PC-3 (cell line): ENCODE data around the gene POLR3B. TPM values are rescaled to one million over a fixed set of nuclear protein-coding genes. Genes with fewer than 3 reads are reported as not detected.

Source experiments
- ATAC-seq: fragments of 200-7000 bp; cut with Tn5 transposase; 2 replicates; pipeline ENCODE4 v1.9.1; 2020; ENCODE audit warnings: mild to moderate bottlenecking, moderate library complexity
- BruUV-seq: library from RNA; stranded (reverse); fragments of 400-500 nt; replicated peaks from 2 replicates; lab custom pipeline; 2021; lab: Mats Ljungman, UMichigan
- CTCF ChIA-PET: fragments of 300-600 bp; sonication (Branson Sonifier 250); formaldehyde crosslinking; loops from one replicate; lab custom pipeline; 2022; ENCODE audit warnings: antibody characterized with exemption; lab: Charles Lee
- POLR2A ChIA-PET: fragments of 300-600 bp; sonication (Branson Sonifier 250); formaldehyde crosslinking; loops from one replicate; lab custom pipeline; 2022; ENCODE audit warnings: antibody characterized with exemption; ENCODE audit not compliant: unreplicated experiment; lab: Charles Lee
- DNase-seq: peaks from one replicate; pipeline ENCODE4 v3.0.0-alpha.2; 2015
- H2AFZ ChIP-seq: fragments of 300-600 bp; sonication (generic); 2 replicates; pipeline ENCODE4 v1.6.0; 2016; ENCODE audit warnings: antibody characterized with exemption, low read length
- H3F3A ChIP-seq: fragments of 300-600 bp; sonication (generic); one replicate; pipeline ENCODE4 v1.6.0; 2017; ENCODE audit warnings: antibody characterized with exemption, low read length, control low read depth, mild to moderate bottlenecking; ENCODE audit not compliant: unreplicated experiment
- H3K27ac ChIP-seq: fragments of 300-600 bp; sonication (generic); 2 replicates; pipeline ENCODE4 v1.5.1; 2016; ENCODE audit warnings: mild to moderate bottlenecking, low read length
- H3K27me3 ChIP-seq: fragments of 300-600 bp; sonication (generic); 2 replicates; pipeline ENCODE4 v1.6.1; 2016; ENCODE audit warnings: low read length, mixed read lengths
- H3K36me3 ChIP-seq: fragments of 300-600 bp; sonication (generic); 2 replicates; pipeline ENCODE4 v1.6.1; 2016; ENCODE audit warnings: low read depth, mixed run types, low read length, mixed read lengths
- H3K4me1 ChIP-seq: fragments of 300-600 bp; sonication (generic); 2 replicates; pipeline ENCODE4 v1.5.1; 2016; ENCODE audit warnings: low read length; ENCODE audit not compliant: insufficient read depth
- H3K4me2 ChIP-seq: fragments of 300-600 bp; sonication (generic); 2 replicates; pipeline ENCODE4 v1.6.0; 2016; ENCODE audit warnings: low read length
- H3K4me3 ChIP-seq: fragments of 300-600 bp; sonication (generic); 2 replicates; pipeline ENCODE4 v1.5.1; 2016; ENCODE audit warnings: mild to moderate bottlenecking, low read length, mixed read lengths
- H3K79me2 ChIP-seq: fragments of 300-600 bp; sonication (generic); 2 replicates; pipeline ENCODE4 v1.6.1; 2017; ENCODE audit warnings: low read length, mixed read lengths
- H3K9ac ChIP-seq: fragments of 300-600 bp; sonication (generic); 2 replicates; pipeline ENCODE4 v1.6.0; 2016; ENCODE audit warnings: mild to moderate bottlenecking, low read length
- H3K9me2 ChIP-seq: fragments of 300-600 bp; sonication (generic); replicated peaks from 2 replicates; pipeline ENCODE4 v1.6.1; 2016; ENCODE audit warnings: mixed run types, low read length, mixed read lengths
- H3K9me3 ChIP-seq: fragments of 300-600 bp; sonication (generic); 2 replicates; pipeline ENCODE4 v1.6.1; 2016; ENCODE audit warnings: low read length, mixed read lengths
- H4K20me1 ChIP-seq: fragments of 300-600 bp; sonication (generic); 2 replicates; pipeline ENCODE4 v1.6.1; 2016; ENCODE audit warnings: low read length, mixed read lengths
- CTCF ChIP-seq: fragments of 300-600 bp; sonication (generic); conservative IDR thresholded peaks from 2 replicates; pipeline ENCODE4 v1.5.1; 2017; ENCODE audit warnings: antibody characterized with exemption, low read depth, mild to moderate bottlenecking, low read length
- EZH2 ChIP-seq: fragments of 300-600 bp; sonication (generic); IDR thresholded peaks from one replicate; pipeline ENCODE4 v1.6.1; 2017; ENCODE audit warnings: antibody characterized with exemption, mild to moderate bottlenecking, low read length; ENCODE audit not compliant: unreplicated experiment
- EZH2phosphoT487 ChIP-seq: fragments of 300-600 bp; sonication (generic); IDR thresholded peaks from 2 replicates; pipeline ENCODE4 v1.6.1; 2018; ENCODE audit warnings: mild to moderate bottlenecking, antibody characterized with exemption, low read length, borderline replicate concordance
- intact Hi-C: fragments of 100-400 bp; cut with micrococcal nuclease; formaldehyde crosslinking; loops from 2 replicates; pipeline ENCODE4 v1.9.0; 2023
- total RNA-seq: library from RNA; depleted of rRNA; stranded (reverse); fragments of >200 nt; gene quantifications from 2 replicates; pipeline ENCODE4 v1.2.3, GENCODE V29; 2014

The POLR3B gene
- total RNA-seq, 1 experiment from 2014 or later, result 23.4 TPM

GRCh38 chr12:106353175-106353574, 4.4 kb upstream of the POLR3B start:
- Histone ChIP-seq H4K20me1 (no peaks in the 10 kb centered on the region), H3F3A (no peaks in the 10 kb centered on the region), H3K79me2 (peaks cover 3% of the 10 kb centered on the region), H2AFZ (no peak overlapping the region), H3K4me2 (no peak overlapping the region), H3K36me3 (no peaks in the 10 kb centered on the region), H3K27me3 (no peaks in the 10 kb centered on the region), H3K9me2 (no peaks in the 10 kb centered on the region), H3K9me3 (no peaks in the 10 kb centered on the region), H3K27ac (no peak overlapping the region), H3K4me3 (no peak overlapping the region), H3K9ac (no peak overlapping the region), H3K4me1 (peaks cover 8% of the 10 kb centered on the region)
- intact Hi-C loops, result no loop called here
- ATAC-seq, result no peak
- ChIA-PET CTCF (no interaction called here), POLR2A (no interaction called here)
- DNase-seq, result no peak
- no TSS peak for BruUV-seq
- TF ChIP-seq CTCF (no peak), EZH2 (no peak), EZH2phosphoT487 (no peak)

- no peaks in the 10 kb centered on the region for H3F3A ChIP-seq
- H3K9me3 ChIP-seq, result no peaks in the 10 kb centered on the region
- H4K20me1 ChIP-seq, result 0 out of 2 replicates have a peak, but pooled peaks cover 6% of the 10 kb centered on the region
- POLR2A ChIA-PET, result interaction anchor here (0.5 to 1.0 kb wide), 5 partner anchors 10 to 492 kb away, joined by 3 to 10 read pairs (median 3); partner anchors contain the start of gene CKAP4
- H3K79me2 ChIP-seq, result peaks cover 57% of the 10 kb centered on the region
- H3K4me2 ChIP-seq, result peak overlapping the region; percentile 92
- TSS peak; percentile 73 for BruUV-seq
- peak overlapping the region; percentile 82 for H2AFZ ChIP-seq
- DNase-seq (no peak), ATAC-seq (peak; percentile 8)
- H3K27me3 ChIP-seq, result no peaks in the 10 kb centered on the region
- peak overlapping the region; percentile 70 for H3K27ac ChIP-seq
- TF ChIP-seq EZH2phosphoT487, result no peak
- TF ChIP-seq EZH2, result no peak
- TF ChIP-seq CTCF, result no peak
- 0 out of 2 replicates have a peak, but pooled peaks cover 5% of the 10 kb centered on the region for H3K36me3 ChIP-seq
- intact Hi-C loops, result loop anchor here (5.0 kb wide), 2 partner anchors 111 to 414 kb away; partner anchors contain the start of genes CKAP4 and RIC8B
- CTCF ChIA-PET, result interaction anchor here (0.7 to 2.2 kb wide), 7 partner anchors 16 to 560 kb away, joined by 3 to 12 read pairs (median 3); no protein-coding TSS in a partner anchor
- peak overlapping the region; percentile 82 for H3K4me3 ChIP-seq
- peaks cover 18% of the 10 kb centered on the region for H3K4me1 ChIP-seq
- H3K9ac ChIP-seq, result peak overlapping the region; percentile 89
- no peaks in the 10 kb centered on the region for H3K9me2 ChIP-seq
Measured at GRCh38 chr12:106358396-106359241, 1.1 kb downstream of the POLR3B start.
